HEK293 (cell line): ENCODE measurements around the gene C19orf25.
A peak's percentile ranks its signal among the peaks of the same experiment; 100 is the strongest.

Experiments used
- CTCF ChIA-PET: fragments of 350-600 bp; formaldehyde crosslinking; extraction: SDS; loops from one replicate; lab custom pipeline; 2021; ENCODE audit warnings: antibody characterized with exemption; lab: Yijun Ruan, JAX
- POLR2A ChIA-PET: fragments of 300-600 bp; formaldehyde crosslinking; extraction: SDS; loops from one replicate; lab custom pipeline; 2020; ENCODE audit warnings: antibody characterized with exemption, inconsistent platforms; lab: Yijun Ruan, JAX
- H3K27ac ChIP-seq: fragments of 200-500 bp; sonication (Bioruptor generic); 2 replicates; pipeline ENCODE4 v1.5.1; 2014; ENCODE audit warnings: low read depth, low read length, control low read depth, inconsistent platforms; ENCODE audit errors: extremely low read depth
- H3K36me3 ChIP-seq, 2 experiments: fragments of 200-500 bp in 1 of 2; sonication (Bioruptor generic) in 1 of 2; 1 replicate in 1 of 2; 2 replicates in 1 of 2; pipeline ENCODE4 v1.5.1; 2014 to 2017; ENCODE audit warnings: inconsistent platforms in 2 of 2, low read length in 2 of 2; ENCODE audit not compliant: control insufficient read depth in 2 of 2, insufficient read depth in 1 of 2
- H3K4me1 ChIP-seq: fragments of 200-500 bp; sonication (Bioruptor generic); 2 replicates; pipeline ENCODE4 v1.5.1; 2014; ENCODE audit warnings: mild to moderate bottlenecking, low read length, inconsistent platforms; ENCODE audit not compliant: control insufficient read depth, insufficient read depth
- H3K4me3 ChIP-seq: 2 replicates; pipeline ENCODE4 v1.5.1; 2011; ENCODE audit warnings: low read depth, mild to moderate bottlenecking, control low read depth, low read length, moderate library complexity
- H3K9me3 ChIP-seq: fragments of 200-500 bp; sonication (Bioruptor generic); 2 replicates; pipeline ENCODE4 v1.5.1; 2014; ENCODE audit warnings: low read depth, low read length, inconsistent platforms; ENCODE audit not compliant: control insufficient read depth, insufficient read depth
- GLI2 ChIP-seq: fragments of 450-650 bp; formaldehyde crosslinking; IDR thresholded peaks from 2 replicates; pipeline ENCODE4; 2017; ENCODE audit warnings: missing biosample characterization, missing genetic modification characterization, low read depth, borderline replicate concordance
- GLI4 ChIP-seq: fragments of 450-650 bp; formaldehyde crosslinking; IDR thresholded peaks from 2 replicates; pipeline ENCODE4 v1.5.1; 2016; ENCODE audit warnings: missing biosample characterization, missing genetic modification characterization
- KLF8 ChIP-seq: fragments of 450-650 bp; formaldehyde crosslinking; IDR thresholded peaks from 2 replicates; pipeline ENCODE4 v1.5.1; 2016; ENCODE audit warnings: missing biosample characterization, missing genetic modification characterization
- KLF9 ChIP-seq: fragments of 450-650 bp; formaldehyde crosslinking; IDR thresholded peaks from 2 replicates; pipeline ENCODE4 v1.5.1; 2016; ENCODE audit warnings: missing biosample characterization, missing genetic modification characterization, low read depth
- PRDM1 ChIP-seq: fragments of 450-650 bp; formaldehyde crosslinking; IDR thresholded peaks from 2 replicates; pipeline ENCODE4; 2016; ENCODE audit warnings: missing biosample characterization, missing genetic modification characterization
- SALL2 ChIP-seq: fragments of 450-650 bp; formaldehyde crosslinking; IDR thresholded peaks from 2 replicates; pipeline ENCODE4 v1.5.0; 2017; ENCODE audit warnings: missing biosample characterization, mild to moderate bottlenecking, missing genetic modification characterization, borderline replicate concordance
- SETDB1 ChIP-seq: IDR thresholded peaks from one replicate; pipeline ENCODE4 v1.6.1; 2017; ENCODE audit warnings: mild to moderate bottlenecking, low read length, moderate library complexity, mixed read lengths; ENCODE audit not compliant: insufficient read length
- TCF7L2 ChIP-seq: IDR thresholded peaks from 2 replicates; pipeline ENCODE4 v1.6.1; 2011; ENCODE audit warnings: low read depth, mild to moderate bottlenecking, inconsistent platforms, low read length, moderate library complexity, borderline replicate concordance
- ZBTB6 ChIP-seq: fragments of 450-650 bp; formaldehyde crosslinking; IDR thresholded peaks from 2 replicates; pipeline ENCODE4 v1.5.1; 2017; ENCODE audit warnings: missing biosample characterization, missing genetic modification characterization
- ZNF138 ChIP-seq: fragments of 450-650 bp; formaldehyde crosslinking; IDR thresholded peaks from 2 replicates; pipeline ENCODE4 v1.5.1; 2016; ENCODE audit warnings: missing biosample characterization, missing genetic modification characterization, borderline replicate concordance
- ZNF157 ChIP-seq: fragments of 450-650 bp; formaldehyde crosslinking; IDR thresholded peaks from 2 replicates; pipeline ENCODE4 v1.5.1; 2016; ENCODE audit warnings: missing biosample characterization, missing genetic modification characterization
- ZNF2 ChIP-seq: fragments of 450-650 bp; formaldehyde crosslinking; IDR thresholded peaks from 2 replicates; pipeline ENCODE4 v1.5.1; 2016; ENCODE audit warnings: missing biosample characterization, missing genetic modification characterization
- ZNF266 ChIP-seq: fragments of 450-650 bp; formaldehyde crosslinking; IDR thresholded peaks from 2 replicates; pipeline ENCODE4 v1.5.1; 2016; ENCODE audit warnings: missing biosample characterization, missing genetic modification characterization, low read depth
- ZNF335 ChIP-seq: fragments of 450-650 bp; formaldehyde crosslinking; conservative IDR thresholded peaks from 2 replicates; pipeline ENCODE4 v1.5.1; 2016; ENCODE audit warnings: missing biosample characterization, missing genetic modification characterization
- ZNF366 ChIP-seq: fragments of 450-650 bp; formaldehyde crosslinking; conservative IDR thresholded peaks from 2 replicates; pipeline ENCODE4 v1.5.1; 2016; ENCODE audit warnings: missing biosample characterization, missing genetic modification characterization
- ZNF404 ChIP-seq: fragments of 450-650 bp; formaldehyde crosslinking; IDR thresholded peaks from 2 replicates; pipeline ENCODE4 v1.5.1; 2017; ENCODE audit warnings: missing biosample characterization, missing genetic modification characterization
- ZNF423 ChIP-seq: fragments of 450-650 bp; formaldehyde crosslinking; IDR thresholded peaks from 2 replicates; pipeline ENCODE4 v1.5.1; 2016; ENCODE audit warnings: missing biosample characterization, missing genetic modification characterization
- ZNF48 ChIP-seq: fragments of 450-650 bp; formaldehyde crosslinking; IDR thresholded peaks from 2 replicates; pipeline ENCODE4 v1.5.1; 2016; ENCODE audit warnings: missing biosample characterization, missing genetic modification characterization
- ZNF549 ChIP-seq: fragments of 450-650 bp; IDR thresholded peaks from 2 replicates; pipeline ENCODE4 v1.5.1; 2018; ENCODE audit warnings: missing biosample characterization, missing genetic modification characterization, mild to moderate bottlenecking, inconsistent platforms, moderate library complexity
- ZNF585B ChIP-seq: fragments of 450-650 bp; formaldehyde crosslinking; IDR thresholded peaks from 2 replicates; pipeline ENCODE4 v1.5.1; 2016; ENCODE audit warnings: missing biosample characterization, missing genetic modification characterization
- ZNF600 ChIP-seq: fragments of 450-650 bp; formaldehyde crosslinking; IDR thresholded peaks from 2 replicates; pipeline ENCODE4 v1.5.1; 2016; ENCODE audit warnings: missing biosample characterization, missing genetic modification characterization
- ZNF76 ChIP-seq: fragments of 450-650 bp; formaldehyde crosslinking; IDR thresholded peaks from 2 replicates; pipeline ENCODE4; 2016; ENCODE audit warnings: low read depth, missing biosample characterization, missing genetic modification characterization, borderline replicate concordance
- ZNF791 ChIP-seq: fragments of 450-650 bp; formaldehyde crosslinking; IDR thresholded peaks from 2 replicates; pipeline ENCODE4 v1.5.1; 2016; ENCODE audit warnings: missing biosample characterization, missing genetic modification characterization
- ZXDB ChIP-seq: fragments of 450-650 bp; formaldehyde crosslinking; IDR thresholded peaks from 2 replicates; pipeline ENCODE4 v1.5.1; 2016; ENCODE audit warnings: missing biosample characterization, missing genetic modification characterization
- TF ChIP-seq, protein P1 (sequence below): fragments of 450-650 bp; formaldehyde crosslinking; IDR thresholded peaks from 2 replicates; pipeline ENCODE4 v1.5.1; 2017; ENCODE audit warnings: missing biosample characterization, missing genetic modification characterization
- TF ChIP-seq, protein P2 (sequence below): fragments of 450-650 bp; formaldehyde crosslinking; IDR thresholded peaks from 2 replicates; pipeline ENCODE4 v1.5.1; 2016; ENCODE audit warnings: missing biosample characterization, missing genetic modification characterization
- TF ChIP-seq, protein P3 (sequence below): fragments of 450-650 bp; formaldehyde crosslinking; IDR thresholded peaks from 2 replicates; pipeline ENCODE4 v1.5.1; 2016; ENCODE audit warnings: missing biosample characterization, missing genetic modification characterization, borderline replicate concordance
- TF ChIP-seq, protein P4 (sequence below): fragments of 450-650 bp; formaldehyde crosslinking; IDR thresholded peaks from 2 replicates; pipeline ENCODE4 v1.5.1; 2016; ENCODE audit warnings: missing biosample characterization, missing genetic modification characterization

Gene C19orf25

DNA sequence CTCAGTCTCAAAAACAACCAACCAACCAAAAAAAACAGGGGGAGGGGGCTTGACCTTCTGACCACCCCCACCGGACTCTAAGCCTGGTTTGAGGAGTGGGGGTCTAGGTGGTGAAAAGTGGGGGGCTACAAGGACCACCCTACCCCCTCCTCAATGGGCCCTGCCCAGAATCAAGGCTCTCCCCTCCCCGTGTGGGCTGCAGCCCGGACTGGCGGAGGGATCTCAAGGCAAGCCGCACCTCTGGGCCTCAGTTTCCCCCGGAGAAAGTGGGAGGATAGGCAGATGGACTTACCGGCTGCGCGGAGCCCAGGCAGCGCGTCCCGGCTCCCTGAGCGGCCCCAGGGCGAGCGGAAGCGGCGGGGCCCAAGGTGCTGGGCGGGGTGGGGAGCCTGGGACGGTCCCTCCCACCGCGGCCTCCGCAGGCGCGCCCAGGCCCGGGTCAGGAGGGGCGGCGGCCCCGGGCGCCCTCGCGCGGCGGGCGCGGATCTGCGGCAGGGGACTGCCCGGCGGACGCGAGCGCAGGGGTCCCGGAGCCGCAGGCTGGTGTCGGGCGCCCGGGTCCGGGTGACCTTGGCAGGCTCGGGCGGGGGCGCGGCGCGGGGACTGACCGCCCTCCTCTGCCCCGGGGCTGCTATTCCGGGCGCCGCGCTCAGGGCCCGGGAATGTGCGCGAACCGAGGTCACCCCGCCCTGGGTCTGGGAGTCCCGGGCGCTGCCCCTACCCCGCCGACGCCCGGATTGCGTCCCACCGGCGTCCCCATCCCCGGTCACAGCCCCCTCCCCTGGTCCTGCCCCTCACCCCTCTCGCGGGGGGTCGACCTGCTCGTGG is 33.9 kb upstream of the C19orf25 start, which contains the start of gene ADAMTSL5:
ADAMTSL5 (minus strand) TSS at position 349 of the 828 bp plus-strand sequence. CDS start 2,076 bp downstream, outside the sequence.
- Histone ChIP-seq H3K4me3 (peak within 1 kb of the TSS; percentile 38), H3K36me3 (no peaks in the 10 kb centered on the region), H3K27ac (no peak within 1 kb of the TSS; the same call in 1 of the 2 replicates), H3K9me3 (no peaks in the 10 kb centered on the region), H3K4me1 (no peaks in the 10 kb centered on the region)
- POLR2A ChIA-PET = no interaction called here
- CTCF ChIA-PET = no interaction called here
- TF ChIP-seq GLI2 (tag by site-specific recombination) (no peak), SALL2 (tag by site-specific recombination) (no peak), ZNF266 (no peak), ZNF157 (tag by site-specific recombination) (no peak), GLI4 (tag by site-specific recombination) (no peak), ZNF585B (tag by site-specific recombination) (no peak), ZNF366 (tag by site-specific recombination) (no peak), ZNF335 (no peak), ZNF76 (tag by site-specific recombination) (peak; percentile 50; the same call in 1 of the 2 replicates), ZXDB (no peak), ZNF48 (tag by site-specific recombination) (no peak), ZNF600 (no peak), ZNF404 (no peak), ZNF549 (tag by site-specific recombination) (no peak), SETDB1 (no peak), PRDM1 (no peak), ZBTB6 (tag by site-specific recombination) (no peak), TCF7L2 (no peak), ZNF791 (tag by site-specific recombination) (no peak), ZNF2 (tag by site-specific recombination) (no peak), ZNF138 (tag by site-specific recombination) (no peak), ZNF423 (tag by site-specific recombination) (no peak), KLF8 (tag by site-specific recombination) (no peak), KLF9 (tag by site-specific recombination) (no peak)
- TF ChIP-seq, protein P1, sequence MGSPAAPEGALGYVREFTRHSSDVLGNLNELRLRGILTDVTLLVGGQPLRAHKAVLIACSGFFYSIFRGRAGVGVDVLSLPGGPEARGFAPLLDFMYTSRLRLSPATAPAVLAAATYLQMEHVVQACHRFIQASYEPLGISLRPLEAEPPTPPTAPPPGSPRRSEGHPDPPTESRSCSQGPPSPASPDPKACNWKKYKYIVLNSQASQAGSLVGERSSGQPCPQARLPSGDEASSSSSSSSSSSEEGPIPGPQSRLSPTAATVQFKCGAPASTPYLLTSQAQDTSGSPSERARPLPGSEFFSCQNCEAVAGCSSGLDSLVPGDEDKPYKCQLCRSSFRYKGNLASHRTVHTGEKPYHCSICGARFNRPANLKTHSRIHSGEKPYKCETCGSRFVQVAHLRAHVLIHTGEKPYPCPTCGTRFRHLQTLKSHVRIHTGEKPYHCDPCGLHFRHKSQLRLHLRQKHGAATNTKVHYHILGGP (tag by site-specific recombination) = no peak
- TF ChIP-seq, protein P2, sequence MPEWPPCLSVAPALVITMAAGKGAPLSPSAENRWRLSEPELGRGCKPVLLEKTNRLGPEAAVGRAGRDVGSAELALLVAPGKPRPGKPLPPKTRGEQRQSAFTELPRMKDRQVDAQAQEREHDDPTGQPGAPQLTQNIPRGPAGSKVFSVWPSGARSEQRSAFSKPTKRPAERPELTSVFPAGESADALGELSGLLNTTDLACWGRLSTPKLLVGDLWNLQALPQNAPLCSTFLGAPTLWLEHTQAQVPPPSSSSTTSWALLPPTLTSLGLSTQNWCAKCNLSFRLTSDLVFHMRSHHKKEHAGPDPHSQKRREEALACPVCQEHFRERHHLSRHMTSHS = no peak
- TF ChIP-seq, protein P3, sequence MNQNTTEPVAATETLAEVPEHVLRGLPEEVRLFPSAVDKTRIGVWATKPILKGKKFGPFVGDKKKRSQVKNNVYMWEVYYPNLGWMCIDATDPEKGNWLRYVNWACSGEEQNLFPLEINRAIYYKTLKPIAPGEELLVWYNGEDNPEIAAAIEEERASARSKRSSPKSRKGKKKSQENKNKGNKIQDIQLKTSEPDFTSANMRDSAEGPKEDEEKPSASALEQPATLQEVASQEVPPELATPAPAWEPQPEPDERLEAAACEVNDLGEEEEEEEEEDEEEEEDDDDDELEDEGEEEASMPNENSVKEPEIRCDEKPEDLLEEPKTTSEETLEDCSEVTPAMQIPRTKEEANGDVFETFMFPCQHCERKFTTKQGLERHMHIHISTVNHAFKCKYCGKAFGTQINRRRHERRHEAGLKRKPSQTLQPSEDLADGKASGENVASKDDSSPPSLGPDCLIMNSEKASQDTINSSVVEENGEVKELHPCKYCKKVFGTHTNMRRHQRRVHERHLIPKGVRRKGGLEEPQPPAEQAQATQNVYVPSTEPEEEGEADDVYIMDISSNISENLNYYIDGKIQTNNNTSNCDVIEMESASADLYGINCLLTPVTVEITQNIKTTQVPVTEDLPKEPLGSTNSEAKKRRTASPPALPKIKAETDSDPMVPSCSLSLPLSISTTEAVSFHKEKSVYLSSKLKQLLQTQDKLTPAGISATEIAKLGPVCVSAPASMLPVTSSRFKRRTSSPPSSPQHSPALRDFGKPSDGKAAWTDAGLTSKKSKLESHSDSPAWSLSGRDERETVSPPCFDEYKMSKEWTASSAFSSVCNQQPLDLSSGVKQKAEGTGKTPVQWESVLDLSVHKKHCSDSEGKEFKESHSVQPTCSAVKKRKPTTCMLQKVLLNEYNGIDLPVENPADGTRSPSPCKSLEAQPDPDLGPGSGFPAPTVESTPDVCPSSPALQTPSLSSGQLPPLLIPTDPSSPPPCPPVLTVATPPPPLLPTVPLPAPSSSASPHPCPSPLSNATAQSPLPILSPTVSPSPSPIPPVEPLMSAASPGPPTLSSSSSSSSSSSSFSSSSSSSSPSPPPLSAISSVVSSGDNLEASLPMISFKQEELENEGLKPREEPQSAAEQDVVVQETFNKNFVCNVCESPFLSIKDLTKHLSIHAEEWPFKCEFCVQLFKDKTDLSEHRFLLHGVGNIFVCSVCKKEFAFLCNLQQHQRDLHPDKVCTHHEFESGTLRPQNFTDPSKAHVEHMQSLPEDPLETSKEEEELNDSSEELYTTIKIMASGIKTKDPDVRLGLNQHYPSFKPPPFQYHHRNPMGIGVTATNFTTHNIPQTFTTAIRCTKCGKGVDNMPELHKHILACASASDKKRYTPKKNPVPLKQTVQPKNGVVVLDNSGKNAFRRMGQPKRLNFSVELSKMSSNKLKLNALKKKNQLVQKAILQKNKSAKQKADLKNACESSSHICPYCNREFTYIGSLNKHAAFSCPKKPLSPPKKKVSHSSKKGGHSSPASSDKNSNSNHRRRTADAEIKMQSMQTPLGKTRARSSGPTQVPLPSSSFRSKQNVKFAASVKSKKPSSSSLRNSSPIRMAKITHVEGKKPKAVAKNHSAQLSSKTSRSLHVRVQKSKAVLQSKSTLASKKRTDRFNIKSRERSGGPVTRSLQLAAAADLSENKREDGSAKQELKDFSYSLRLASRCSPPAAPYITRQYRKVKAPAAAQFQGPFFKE (tag by site-specific recombination) = no peak
- TF ChIP-seq, protein P4, sequence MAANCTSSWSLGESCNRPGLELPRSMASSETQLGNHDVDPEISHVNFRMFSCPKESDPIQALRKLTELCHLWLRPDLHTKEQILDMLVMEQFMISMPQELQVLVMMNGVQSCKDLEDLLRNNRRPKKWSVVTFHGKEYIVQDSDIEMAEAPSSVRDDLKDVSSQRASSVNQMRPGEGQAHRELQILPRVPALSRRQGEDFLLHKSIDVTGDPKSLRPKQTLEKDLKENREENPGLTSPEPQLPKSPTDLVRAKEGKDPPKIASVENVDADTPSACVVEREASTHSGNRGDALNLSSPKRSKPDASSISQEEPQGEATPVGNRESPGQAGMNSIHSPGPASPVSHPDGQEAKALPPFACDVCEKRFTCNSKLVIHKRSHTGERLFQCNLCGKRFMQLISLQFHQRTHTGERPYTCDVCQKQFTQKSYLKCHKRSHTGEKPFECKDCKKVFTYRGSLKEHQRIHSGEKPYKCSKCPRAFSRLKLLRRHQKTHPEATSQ = peak; percentile 48; the same call in 1 of the 2 replicates
